HCT116 (cell line): ENCODE data around the gene DHH.

Experiments used
- CTCF ChIP-seq, 3 experiments: fragments of 200-600 bp in 1 of 3; sonication (generic) in 1 of 3; IDR thresholded peaks in 2 of 3; conservative IDR thresholded peaks in 1 of 3; 2 replicates each; pipeline ENCODE4 v1.5.1; 2012 to 2017; ENCODE audit warnings: low read depth in 2 of 3, low read length in 2 of 3, antibody characterized with exemption in 1 of 3, borderline replicate concordance in 1 of 3, control low read depth in 1 of 3, mild to moderate bottlenecking in 1 of 3, mixed read lengths in 1 of 3, mixed run types in 1 of 3, moderate library complexity in 1 of 3; ENCODE audit not compliant: insufficient read depth in 1 of 3
- EZH2phosphoT487 ChIP-seq: fragments of 200-600 bp; IDR thresholded peaks from 2 replicates; pipeline ENCODE4 v1.6.1; 2018; ENCODE audit warnings: antibody characterized with exemption, borderline replicate concordance
- JUND ChIP-seq: IDR thresholded peaks from 2 replicates; pipeline ENCODE4 v1.6.1; 2012
- SIN3A ChIP-seq: IDR thresholded peaks from 2 replicates; pipeline ENCODE4 v1.6.1; 2012; ENCODE audit warnings: low read depth
- TF ChIP-seq, protein P1 (sequence below): IDR thresholded peaks from 2 replicates; pipeline ENCODE4 v1.6.1; 2012

- TF ChIP-seq CTCF (IDR thresholded peaks at IDR 0.05 in 2 of 3, conservative IDR thresholded peaks at IDR 0.05 in 1 of 3; ENCODE audit: borderline replicate concordance in 1 of 3, insufficient read depth in 1 of 3, low read depth in 2 of 3, low read length in 2 of 3) (no peak), SIN3A (no peak), EZH2phosphoT487 (no peak), JUND (no peak)
- TF ChIP-seq, protein P1, sequence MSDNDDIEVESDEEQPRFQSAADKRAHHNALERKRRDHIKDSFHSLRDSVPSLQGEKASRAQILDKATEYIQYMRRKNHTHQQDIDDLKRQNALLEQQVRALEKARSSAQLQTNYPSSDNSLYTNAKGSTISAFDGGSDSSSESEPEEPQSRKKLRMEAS = no peak
Observed at GRCh38 chr12:49144384-49144783, 49.8 kb upstream of the DHH start.
